ENCODE results near the gene MRC2. TPM values are rescaled to one million over a fixed set of nuclear protein-coding genes. Genes with fewer than 3 reads are reported as not detected.
"Not testable (repeated sequence)": the region's sequence is repeated elsewhere in the genome, so short reads cannot be mapped to it uniquely, and the experiment has no call there.

Gene MRC2
- total RNA-seq, 2 donors from 2014 or later = 43.8 to 46.7 TPM

DNA sequence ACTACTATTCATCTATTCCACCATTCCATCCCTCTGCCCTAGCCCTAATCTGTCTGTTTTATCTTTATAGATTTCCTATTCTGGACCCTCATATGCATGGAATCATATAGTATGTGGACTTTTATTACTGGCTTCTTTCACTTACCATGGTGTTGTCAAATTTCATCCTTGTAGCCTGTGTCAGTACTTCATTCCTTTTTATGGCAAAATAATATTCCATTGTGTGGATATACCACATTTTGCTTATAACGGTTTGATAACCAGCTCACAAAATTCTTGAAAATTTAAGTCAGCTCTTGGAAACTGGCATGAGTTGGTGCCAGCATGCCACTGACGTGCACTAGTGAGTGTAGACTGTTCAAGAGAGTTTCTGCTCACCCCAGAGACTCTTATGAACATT is 30.3 kb upstream of the MRC2 start:
- no peaks in the 10 kb centered on the region for H3K27me3 ChIP-seq
- peaks cover 43% of the 10 kb centered on the region for H3K36me3 ChIP-seq
- no peaks in the 10 kb centered on the region for H3K9me3 ChIP-seq
- no peaks in the 10 kb centered on the region for H3K4me1 ChIP-seq
- no peak overlapping the region for H3K27ac ChIP-seq
- TF ChIP-seq, protein P1, sequence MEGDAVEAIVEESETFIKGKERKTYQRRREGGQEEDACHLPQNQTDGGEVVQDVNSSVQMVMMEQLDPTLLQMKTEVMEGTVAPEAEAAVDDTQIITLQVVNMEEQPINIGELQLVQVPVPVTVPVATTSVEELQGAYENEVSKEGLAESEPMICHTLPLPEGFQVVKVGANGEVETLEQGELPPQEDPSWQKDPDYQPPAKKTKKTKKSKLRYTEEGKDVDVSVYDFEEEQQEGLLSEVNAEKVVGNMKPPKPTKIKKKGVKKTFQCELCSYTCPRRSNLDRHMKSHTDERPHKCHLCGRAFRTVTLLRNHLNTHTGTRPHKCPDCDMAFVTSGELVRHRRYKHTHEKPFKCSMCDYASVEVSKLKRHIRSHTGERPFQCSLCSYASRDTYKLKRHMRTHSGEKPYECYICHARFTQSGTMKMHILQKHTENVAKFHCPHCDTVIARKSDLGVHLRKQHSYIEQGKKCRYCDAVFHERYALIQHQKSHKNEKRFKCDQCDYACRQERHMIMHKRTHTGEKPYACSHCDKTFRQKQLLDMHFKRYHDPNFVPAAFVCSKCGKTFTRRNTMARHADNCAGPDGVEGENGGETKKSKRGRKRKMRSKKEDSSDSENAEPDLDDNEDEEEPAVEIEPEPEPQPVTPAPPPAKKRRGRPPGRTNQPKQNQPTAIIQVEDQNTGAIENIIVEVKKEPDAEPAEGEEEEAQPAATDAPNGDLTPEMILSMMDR (IDR thresholded peaks at IDR 0.05) = no peak
- H3K4me3 ChIP-seq = no peak overlapping the region
- no peak for DNase-seq (ENCODE audit: low spot score)

DNA sequence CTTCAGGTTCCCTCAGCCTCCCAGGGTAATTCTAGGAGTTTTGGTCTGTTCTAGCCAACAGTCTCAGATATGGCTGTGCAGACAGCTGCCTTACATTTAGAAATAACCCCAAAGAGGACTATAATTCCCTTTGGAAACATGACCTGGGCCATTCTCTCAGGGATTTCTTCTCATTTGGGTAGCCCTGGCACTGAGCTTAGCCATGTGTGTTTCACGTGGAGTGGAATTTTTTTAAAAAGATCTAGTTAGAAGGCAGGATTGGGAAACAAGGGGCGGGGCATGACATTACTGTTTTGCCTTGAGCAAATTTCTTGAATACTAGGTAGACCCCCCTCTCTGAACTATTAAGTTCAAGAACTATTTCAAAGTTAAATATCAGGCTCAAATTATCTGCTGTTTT is 29.6 kb upstream of the MRC2 start:
- H3K27ac ChIP-seq = no peak overlapping the region
- H3K9me3 ChIP-seq = no peaks in the 10 kb centered on the region
- H3K27me3 ChIP-seq = no peaks in the 10 kb centered on the region
- H3K4me1 ChIP-seq = no peaks in the 10 kb centered on the region
- H3K36me3 ChIP-seq = peaks cover 51% of the 10 kb centered on the region
- no peak overlapping the region for H3K4me3 ChIP-seq
- TF ChIP-seq, protein P1 (IDR thresholded peaks at IDR 0.05) = no peak
- DNase-seq (ENCODE audit: low spot score) = no peak

DNA sequence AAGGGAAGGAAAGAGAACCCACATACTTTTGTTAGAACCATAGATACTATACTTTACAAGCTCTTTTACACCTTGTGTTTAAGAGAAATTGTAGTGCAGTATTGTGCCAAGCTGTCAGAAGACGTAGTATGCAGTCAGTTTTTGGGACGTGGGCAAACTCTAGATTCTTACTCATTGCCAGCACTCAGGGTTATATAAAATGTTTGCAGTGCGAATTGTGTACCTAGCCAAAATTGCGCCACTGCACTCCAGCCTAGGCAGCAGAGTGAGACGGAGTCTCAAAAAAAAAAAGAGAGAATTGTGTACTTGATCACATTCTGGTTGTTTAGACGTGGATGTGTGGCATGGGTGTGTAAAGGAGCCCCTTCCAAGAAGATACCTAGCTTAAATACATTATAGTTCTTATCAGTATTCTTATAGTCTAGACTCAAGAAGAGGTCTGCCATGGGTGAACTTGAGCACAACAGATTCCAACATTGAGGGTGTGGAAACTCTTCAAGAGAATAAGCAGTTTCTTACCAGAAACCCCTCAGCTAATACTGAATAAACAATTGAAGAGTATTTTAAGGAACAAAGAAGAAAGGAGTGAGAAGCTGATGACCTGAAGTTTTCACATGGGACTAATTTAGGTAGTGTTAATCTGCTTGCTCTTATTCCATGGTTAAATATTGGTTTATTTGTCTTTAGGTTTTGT is 27.4 kb upstream of the MRC2 start:
- TF ChIP-seq, protein P1 (IDR thresholded peaks at IDR 0.05) = no peak
- H3K4me3 ChIP-seq = no peak overlapping the region
- DNase-seq (ENCODE audit: low spot score) = no peak
- peaks cover 54% of the 10 kb centered on the region for H3K36me3 ChIP-seq
- H3K4me1 ChIP-seq = no peaks in the 10 kb centered on the region
- no peaks in the 10 kb centered on the region for H3K9me3 ChIP-seq
- H3K27ac ChIP-seq = no peak overlapping the region
- no peaks in the 10 kb centered on the region for H3K27me3 ChIP-seq

DNA sequence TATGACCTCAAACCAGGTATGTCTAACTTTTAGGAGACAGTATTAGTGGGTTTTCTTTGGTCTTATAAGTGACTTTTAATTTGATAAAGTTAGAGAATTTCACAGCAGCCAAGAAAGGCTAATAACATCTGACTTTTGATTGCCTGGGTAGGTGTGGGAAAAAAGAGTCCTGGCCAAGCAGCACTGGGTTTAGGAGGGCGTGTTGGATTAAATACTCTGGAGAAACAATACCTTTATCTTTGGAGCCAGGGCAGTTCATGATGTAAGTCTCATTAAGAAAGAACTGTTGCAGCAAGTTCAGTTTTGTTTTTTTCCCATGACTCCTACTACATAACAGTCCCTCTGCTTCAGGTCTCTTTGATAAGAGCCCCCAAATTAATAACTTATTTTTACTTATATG is 26.7 kb upstream of the MRC2 start:
- no peaks in the 10 kb centered on the region for H3K9me3 ChIP-seq
- TF ChIP-seq, protein P1 (IDR thresholded peaks at IDR 0.05) = no peak
- H3K4me1 ChIP-seq = no peaks in the 10 kb centered on the region
- peaks cover 49% of the 10 kb centered on the region for H3K36me3 ChIP-seq
- H3K4me3 ChIP-seq = no peak overlapping the region
- no peak for DNase-seq (ENCODE audit: low spot score)
- H3K27ac ChIP-seq = no peak overlapping the region
- no peaks in the 10 kb centered on the region for H3K27me3 ChIP-seq

DNA sequence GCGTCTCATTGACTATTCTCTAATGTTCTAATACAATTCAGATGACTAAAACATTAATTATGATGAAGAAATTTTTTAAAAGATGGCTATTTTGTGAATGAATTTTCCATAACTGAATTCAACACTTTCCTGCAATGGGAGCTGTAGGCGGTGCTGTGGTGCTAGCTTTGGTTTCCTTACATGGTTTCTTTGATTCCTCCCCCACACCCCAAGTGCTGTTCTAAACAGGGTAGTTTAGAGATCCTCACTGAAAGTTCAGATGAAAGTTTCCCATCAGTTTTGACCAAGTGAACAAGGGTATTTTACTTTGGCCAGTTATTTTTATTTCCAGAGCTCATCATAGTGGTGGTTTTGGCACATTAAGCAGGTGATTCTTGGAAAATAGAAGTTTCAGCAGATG is 26.0 kb upstream of the MRC2 start:
- no peak for DNase-seq (ENCODE audit: low spot score)
- no peaks in the 10 kb centered on the region for H3K27me3 ChIP-seq
- no peak overlapping the region for H3K27ac ChIP-seq
- no peak overlapping the region for H3K4me3 ChIP-seq
- H3K36me3 ChIP-seq = peaks cover 48% of the 10 kb centered on the region
- H3K4me1 ChIP-seq = no peaks in the 10 kb centered on the region
- no peaks in the 10 kb centered on the region for H3K9me3 ChIP-seq
- TF ChIP-seq, protein P1 (IDR thresholded peaks at IDR 0.05) = no peak

DNA sequence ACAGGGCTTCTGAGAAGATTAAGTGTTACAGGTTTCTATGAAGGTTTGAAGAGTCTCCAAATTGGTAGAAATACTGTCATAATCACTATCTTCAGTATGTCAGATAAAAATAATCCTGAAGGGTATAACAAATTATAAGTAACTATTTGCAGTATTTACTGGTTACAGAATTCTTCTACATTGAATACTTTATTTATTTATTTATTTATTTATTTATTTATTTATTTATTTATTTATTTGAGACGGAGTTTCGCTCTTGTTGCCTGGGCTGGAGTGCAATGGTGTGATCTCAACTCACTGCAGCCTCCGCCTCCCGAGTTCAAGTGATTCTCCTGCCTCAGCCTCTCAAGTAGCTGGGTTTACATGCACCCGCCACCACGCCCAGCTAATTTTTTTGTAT is 23.7 kb upstream of the MRC2 start:
- not testable (repeated sequence) for H3K4me1 ChIP-seq
- peaks cover 52% of the 10 kb centered on the region for H3K36me3 ChIP-seq

More for the DNA sequence above, 23.7 kb upstream of the MRC2 start:
- H3K9me3 ChIP-seq; H3K4me3 ChIP-seq; H3K27ac ChIP-seq; H3K27me3 ChIP-seq; DNase-seq (ENCODE audit: low spot score): not testable (repeated sequence)
